HG03095 (cell line): ENCODE results near the gene PKHD1.
"Not testable (repeated sequence)": the region's sequence is repeated elsewhere in the genome, so short reads cannot be mapped to it uniquely, and the experiment has no call there.

ENCODE experiments used
- ATAC-seq: cut with Tn5 transposase; IDR thresholded peaks from one replicate; pipeline ENCODE4 v1.9.1; 2021; ENCODE audit warnings: moderate library complexity; ENCODE audit not compliant: unreplicated experiment

Gene PKHD1

GRCh38 chr6:52000064-52000463 is 87.3 kb downstream of the PKHD1 start:
- no peak for ATAC-seq

DNA sequence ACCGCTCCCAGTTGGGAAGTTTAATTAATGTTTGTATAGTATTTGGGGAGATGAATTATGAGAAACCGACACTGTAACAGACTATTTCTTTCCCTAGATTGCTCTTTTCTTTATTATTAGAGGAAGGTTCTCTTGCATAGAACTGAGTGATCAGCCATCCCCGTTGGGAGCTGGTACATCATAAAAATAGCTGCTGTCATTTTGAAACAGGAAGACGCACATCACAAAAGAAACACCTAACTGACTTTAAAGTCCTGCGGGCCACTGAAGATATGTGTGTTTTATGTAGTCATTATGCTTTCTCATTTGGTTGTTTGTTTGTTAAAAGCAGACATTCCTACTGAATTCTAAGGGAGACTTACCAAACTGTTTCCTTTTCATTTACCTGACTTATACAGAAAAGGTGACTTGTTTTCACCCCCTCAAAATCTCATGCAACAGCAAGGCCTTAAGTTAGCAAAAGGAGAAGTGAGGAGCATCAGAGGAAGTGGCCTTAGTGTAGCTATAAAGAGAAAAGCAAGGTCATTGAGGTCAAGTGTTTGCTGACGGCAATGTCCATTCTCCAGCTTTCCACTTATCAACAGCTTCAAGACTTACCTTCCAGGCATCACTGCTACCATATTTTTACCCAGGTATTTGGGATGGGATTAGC is 91.0 kb downstream of the PKHD1 start:
- peak; percentile 94 for ATAC-seq

DNA sequence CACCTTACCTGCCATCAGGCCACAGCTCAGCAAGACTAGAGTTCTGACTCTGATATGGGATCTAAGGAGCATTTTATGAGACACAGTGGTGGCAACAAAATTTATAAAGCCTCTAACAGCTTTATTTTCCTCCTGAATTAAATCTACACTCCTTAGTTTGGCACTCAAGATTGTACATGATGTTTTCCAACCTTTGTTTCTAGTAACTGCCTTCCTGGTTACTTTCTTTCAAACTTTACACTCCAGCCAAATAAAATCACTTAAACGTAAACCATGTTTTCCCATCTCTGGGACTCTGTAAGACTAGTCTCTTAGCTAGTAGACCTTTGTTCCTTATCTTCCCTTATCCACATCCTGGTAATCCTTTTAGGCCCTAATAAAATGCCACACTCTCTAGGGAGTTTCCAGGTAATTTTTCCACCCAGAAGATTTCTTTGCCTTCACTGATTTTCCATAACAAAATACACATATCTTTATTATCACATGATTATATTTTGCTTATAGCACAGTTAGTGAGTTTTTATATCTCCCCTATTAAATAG is 92.1 kb downstream of the PKHD1 start:
- ATAC-seq, result no peak

GRCh38 chr6:51992876-51993275 is 94.5 kb downstream of the PKHD1 start:
- no peak for ATAC-seq

DNA sequence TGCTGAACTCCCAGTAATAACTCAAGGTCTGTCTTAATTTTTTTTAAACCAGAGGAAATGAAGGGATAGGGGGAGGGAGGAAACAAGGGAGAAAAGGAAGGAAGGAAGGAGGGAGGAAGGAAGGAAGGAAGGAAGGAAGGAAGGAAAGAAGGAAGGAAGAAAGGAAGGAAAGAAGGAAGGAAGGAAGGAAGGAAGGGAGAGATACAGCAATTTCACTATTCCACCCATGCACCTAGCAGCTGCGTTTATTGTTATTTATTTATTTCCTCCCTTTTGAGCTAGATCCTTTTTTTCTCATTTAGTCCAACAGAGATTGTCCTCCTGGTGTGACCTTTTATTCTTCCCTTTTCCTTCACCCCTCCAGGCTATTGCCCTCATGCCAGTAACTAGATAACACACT is 97.6 kb downstream of the PKHD1 start:
- ATAC-seq, result no peak

DNA sequence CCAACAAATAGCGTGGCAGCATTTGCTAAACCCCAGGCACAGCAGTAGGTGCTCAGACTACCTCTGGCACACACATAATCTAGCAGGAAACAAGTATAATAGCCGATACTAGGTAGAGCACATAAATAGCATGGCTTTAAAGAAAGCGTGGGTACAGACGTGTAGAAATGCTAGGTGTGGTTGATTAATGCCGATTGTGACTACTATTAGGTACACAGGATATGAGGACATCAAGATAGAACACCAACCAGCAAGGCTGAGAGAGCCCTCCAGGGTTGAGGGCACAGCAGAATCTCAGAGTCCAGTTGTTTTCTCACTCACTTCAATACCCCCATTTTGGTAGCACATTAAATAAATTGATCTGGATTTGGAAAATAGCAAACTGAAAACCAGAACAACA is 100.5 kb downstream of the PKHD1 start:
- no peak for ATAC-seq

- no peak for ATAC-seq
These were observed 103.8 kb downstream of the PKHD1 start for GRCh38 chr6:51983564-51983963.

DNA sequence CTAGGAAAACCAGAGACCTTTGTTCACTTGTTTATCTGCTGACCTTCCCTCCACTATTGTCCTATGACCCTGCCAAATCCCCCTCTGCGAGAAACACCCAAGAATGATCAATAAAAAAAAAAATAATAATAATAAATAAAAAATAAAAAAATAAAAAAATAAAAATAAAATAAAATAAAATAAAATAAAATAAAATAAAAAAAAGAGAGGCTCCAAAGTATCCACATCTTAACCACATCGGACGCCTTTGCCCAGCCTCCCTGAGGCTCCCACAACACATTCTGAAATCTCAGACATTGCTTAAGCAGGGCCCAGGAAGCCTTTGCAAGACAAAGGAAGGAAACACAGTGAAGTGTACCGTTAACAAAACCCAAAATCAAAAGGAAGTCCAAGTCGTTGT is 104.7 kb downstream of the PKHD1 start:
- ATAC-seq, result not testable (repeated sequence)

GRCh38 chr6:51976374-51976773 is 111.0 kb downstream of the PKHD1 start:
- ATAC-seq, result no peak

DNA sequence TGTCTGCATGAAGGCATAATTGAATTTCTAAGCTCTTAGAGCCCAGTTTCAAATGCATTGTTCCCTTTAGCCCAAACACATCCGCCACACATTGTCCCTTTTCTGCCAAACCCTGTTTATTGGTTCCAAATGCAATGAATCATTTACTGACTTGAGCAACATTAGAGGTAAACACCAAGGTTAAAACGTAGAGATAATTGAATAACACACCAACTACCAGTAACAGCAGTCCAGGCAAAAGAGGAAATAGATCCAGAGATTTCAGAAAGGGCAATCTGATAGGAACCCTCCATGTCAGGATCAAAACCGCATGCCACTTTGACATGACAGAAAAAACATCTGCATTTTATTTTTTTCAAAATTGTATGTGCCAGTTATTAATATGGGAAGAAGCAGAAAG is 114.8 kb downstream of the PKHD1 start:
- ATAC-seq, result no peak

DNA sequence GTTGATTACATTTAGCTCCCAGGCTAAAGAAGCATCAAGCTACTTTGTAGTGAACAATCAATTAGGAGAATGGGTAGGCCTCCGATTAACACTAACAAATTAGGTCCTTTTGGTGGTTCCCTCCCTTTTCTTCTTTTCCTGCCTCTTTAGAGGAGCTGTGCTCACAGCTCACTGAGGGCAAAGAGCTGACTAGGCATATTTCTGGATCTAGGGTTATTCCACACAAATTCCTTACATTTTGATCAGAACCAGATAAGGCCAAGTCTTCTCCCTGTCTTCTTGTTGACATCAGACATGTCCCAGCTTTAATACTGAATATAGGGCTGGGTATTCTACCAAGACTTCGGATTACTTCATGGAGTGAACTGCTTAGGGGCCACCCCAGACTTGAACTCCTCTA is 119.1 kb downstream of the PKHD1 start:
- no peak for ATAC-seq

- ATAC-seq, result no peak
These were observed 122.1 kb downstream of the PKHD1 start for GRCh38 chr6:51965222-51965801.

DNA sequence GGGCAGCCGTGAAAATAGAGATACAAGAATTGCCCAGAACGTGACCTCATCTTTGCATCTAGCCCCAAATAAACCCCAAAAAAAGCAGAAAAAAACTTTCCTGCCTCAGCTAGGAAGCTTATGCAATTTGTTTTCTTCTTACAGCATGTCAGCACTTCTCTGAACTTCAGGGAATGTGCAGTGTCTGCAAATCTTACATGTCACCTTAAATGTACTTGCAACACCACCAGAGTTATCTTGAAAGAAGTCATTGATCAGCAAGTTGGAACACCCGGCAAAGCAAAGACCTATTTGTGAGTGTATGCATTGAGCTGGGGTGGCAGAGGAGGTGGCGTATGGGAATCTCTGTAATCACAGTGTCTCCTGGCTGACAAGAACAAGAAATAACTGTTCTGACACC is 123.4 kb downstream of the PKHD1 start:
- ATAC-seq, result no peak

GRCh38 chr6:51962354-51962753 is 125.1 kb downstream of the PKHD1 start:
- ATAC-seq, result no peak

GRCh38 chr6:51960419-51960818 is 127.0 kb downstream of the PKHD1 start:
- no peak for ATAC-seq

- ATAC-seq, result peak; percentile 76
These were observed 127.5 kb downstream of the PKHD1 start for GRCh38 chr6:51959744-51960383.

- ATAC-seq, result no peak
These were observed 132.7 kb downstream of the PKHD1 start for GRCh38 chr6:51954681-51955080.

DNA sequence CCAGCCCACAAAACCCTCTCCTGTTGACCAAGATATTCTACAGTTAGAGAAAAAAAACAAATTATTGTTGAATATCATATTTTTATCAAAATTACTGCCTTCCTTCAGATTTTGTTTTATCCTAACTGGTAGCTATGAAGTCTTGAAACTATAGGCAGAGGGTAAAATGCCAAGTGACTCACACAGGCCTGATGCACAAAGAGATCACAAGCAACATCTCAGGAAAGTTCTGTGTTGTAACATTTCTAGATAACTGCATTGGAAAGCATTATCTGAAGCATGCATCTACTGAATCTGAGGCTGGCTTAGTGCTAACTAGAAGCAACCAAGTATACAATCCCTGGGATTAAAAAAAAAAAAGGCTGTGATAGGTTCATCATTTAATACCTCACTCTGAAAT is 134.2 kb downstream of the PKHD1 start:
- ATAC-seq, result no peak

- ATAC-seq, result no peak
These were observed 135.5 kb downstream of the PKHD1 start for GRCh38 chr6:51951924-51952323.

- no peak for ATAC-seq
These were observed 137.9 kb downstream of the PKHD1 start for GRCh38 chr6:51949526-51949925.

DNA sequence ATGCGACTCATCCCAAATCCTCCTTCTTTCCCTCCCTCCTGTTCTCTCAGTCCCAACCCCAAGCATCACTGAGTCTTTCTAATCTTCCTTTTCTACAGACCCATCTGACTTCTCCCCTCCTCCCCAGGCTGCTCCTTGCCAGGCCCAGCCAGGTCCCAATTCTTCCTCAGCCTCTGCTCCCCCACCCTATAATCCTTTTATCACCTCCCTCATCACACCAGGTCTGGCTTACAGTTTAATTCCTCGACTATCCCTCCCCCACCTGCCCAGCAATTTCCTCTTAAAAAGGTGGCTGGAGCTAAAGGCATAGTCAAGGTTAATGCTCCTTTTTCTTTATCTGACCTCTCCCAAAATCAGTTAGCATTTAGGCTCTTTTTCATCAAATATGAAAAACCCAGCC is 147.7 kb downstream of the PKHD1 start:
- not testable (repeated sequence) for ATAC-seq
